ENCODE data around the gene CCL16.
"Not testable (repeated sequence)": the region's sequence is repeated elsewhere in the genome, so short reads cannot be mapped to it uniquely, and the experiment has no call there.

The CCL16 gene

GRCh38 chr17:36016555-36016954 is 35.3 kb upstream of the CCL16 start:
- in situ Hi-C loops (cut with HindIII; ENCODE audit: low sequenced_read_pairs): no loop called here
- no peak overlapping the region for H3K4me3 ChIP-seq (ENCODE audit: low read depth, low read length)
- no peak for TF ChIP-seq CTCF (IDR thresholded peaks at IDR 0.05; ENCODE audit: low read depth, low read length)
- no peak for DNase-seq (ENCODE audit: low read depth, low spot score)

GRCh38 chr17:36015895-36016294 is 34.6 kb upstream of the CCL16 start:
- DNase-seq (ENCODE audit: low read depth, low spot score); H3K4me3 ChIP-seq (ENCODE audit: low read depth, low read length); in situ Hi-C loops (cut with HindIII; ENCODE audit: low sequenced_read_pairs): not testable (repeated sequence)

- in situ Hi-C loops (cut with HindIII; ENCODE audit: low sequenced_read_pairs): no loop called here
- DNase-seq (ENCODE audit: low read depth, low spot score): no peak
- no peak for TF ChIP-seq CTCF (IDR thresholded peaks at IDR 0.05; ENCODE audit: low read depth, low read length)
- H3K4me3 ChIP-seq (ENCODE audit: low read depth, low read length): no peak overlapping the region
Measured at GRCh38 chr17:36014946-36015345, 33.6 kb upstream of the CCL16 start.

- in situ Hi-C loops (cut with HindIII; ENCODE audit: low sequenced_read_pairs): no loop called here
- no peak for TF ChIP-seq CTCF (IDR thresholded peaks at IDR 0.05; ENCODE audit: low read depth, low read length)
- no peak overlapping the region for H3K4me3 ChIP-seq (ENCODE audit: low read depth, low read length)
- no peak for DNase-seq (ENCODE audit: low read depth, low spot score)
Measured at GRCh38 chr17:36011201-36011600, 29.9 kb upstream of the CCL16 start.

- peak; percentile 37 for TF ChIP-seq CTCF (IDR thresholded peaks at IDR 0.05; ENCODE audit: low read depth, low read length)
- no peak for DNase-seq (ENCODE audit: low read depth, low spot score)
- in situ Hi-C loops (cut with HindIII; ENCODE audit: low sequenced_read_pairs): no loop called here
- H3K4me3 ChIP-seq (ENCODE audit: low read depth, low read length): no peak overlapping the region
Measured at GRCh38 chr17:36008998-36009665, 27.8 kb upstream of the CCL16 start.

GRCh38 chr17:36004594-36005108 is 23.4 kb upstream of the CCL16 start:
- no peak for TF ChIP-seq CTCF (IDR thresholded peaks at IDR 0.05; ENCODE audit: low read depth, low read length)
- DNase-seq (ENCODE audit: low read depth, low spot score): no peak
- H3K4me3 ChIP-seq (ENCODE audit: low read depth, low read length): no peak overlapping the region
- in situ Hi-C loops (cut with HindIII; ENCODE audit: low sequenced_read_pairs): no loop called here

GRCh38 chr17:36002631-36003030 is 21.3 kb upstream of the CCL16 start:
- in situ Hi-C loops (cut with HindIII; ENCODE audit: low sequenced_read_pairs): no loop called here
- no peak overlapping the region for H3K4me3 ChIP-seq (ENCODE audit: low read depth, low read length)
- no peak for DNase-seq (ENCODE audit: low read depth, low spot score)
- TF ChIP-seq CTCF (IDR thresholded peaks at IDR 0.05; ENCODE audit: low read depth, low read length): no peak

Data from astrocyte of the spinal cord (primary cell).